Neural cell (in vitro differentiated cells): ENCODE results near the gene SHQ1.

Experiments
- EP300 ChIP-seq: fragments of 450-650 bp; conservative IDR thresholded peaks from 2 replicates; pipeline ENCODE4 v1.6.1; 2014; ENCODE audit warnings: antibody characterized with exemption, mild to moderate bottlenecking, moderate library complexity; ENCODE audit not compliant: poor library complexity, severe bottlenecking
- EZH2 ChIP-seq: fragments of 200-600, 300-800 bp; shearing (Covaris generic), sonication (generic); IDR thresholded peaks from 2 replicates; pipeline ENCODE4 v1.6.1; 2014; ENCODE audit warnings: antibody characterized with exemption, low read length, borderline replicate concordance, mild to moderate bottlenecking; ENCODE audit not compliant: insufficient read depth, poor library complexity, severe bottlenecking
- MXI1 ChIP-seq: fragments of 450-650 bp; conservative IDR thresholded peaks from 2 replicates; pipeline ENCODE4 v1.6.1; 2014; ENCODE audit warnings: antibody characterized with exemption, mild to moderate bottlenecking; ENCODE audit not compliant: poor library complexity, severe bottlenecking
- POLR2AphosphoS5 ChIP-seq: IDR thresholded peaks from 2 replicates; pipeline ENCODE4 v1.6.1; 2012
- RAD21 ChIP-seq: fragments of 450-650 bp; conservative IDR thresholded peaks from 2 replicates; pipeline ENCODE4 v1.6.1; 2014; ENCODE audit warnings: antibody characterized with exemption, mild to moderate bottlenecking, moderate library complexity
- SMC3 ChIP-seq: fragments of 450-650 bp; conservative IDR thresholded peaks from 2 replicates; pipeline ENCODE4 v1.6.1; 2014; ENCODE audit warnings: antibody characterized with exemption, mild to moderate bottlenecking, moderate library complexity; ENCODE audit not compliant: poor library complexity
- TAF1 ChIP-seq: IDR thresholded peaks from 2 replicates; pipeline ENCODE4 v1.6.1; 2012; ENCODE audit warnings: low read depth
- TF ChIP-seq, protein P1 (sequence below): fragments of 450-650 bp; IDR thresholded peaks from 2 replicates; pipeline ENCODE4 v1.5.1; 2014; ENCODE audit warnings: antibody characterized with exemption, mild to moderate bottlenecking, moderate library complexity; ENCODE audit not compliant: poor library complexity, severe bottlenecking
- TF ChIP-seq, protein P2 (sequence below): IDR thresholded peaks from 2 replicates; pipeline ENCODE4 v1.6.1; 2012; ENCODE audit warnings: borderline replicate concordance

DNA sequence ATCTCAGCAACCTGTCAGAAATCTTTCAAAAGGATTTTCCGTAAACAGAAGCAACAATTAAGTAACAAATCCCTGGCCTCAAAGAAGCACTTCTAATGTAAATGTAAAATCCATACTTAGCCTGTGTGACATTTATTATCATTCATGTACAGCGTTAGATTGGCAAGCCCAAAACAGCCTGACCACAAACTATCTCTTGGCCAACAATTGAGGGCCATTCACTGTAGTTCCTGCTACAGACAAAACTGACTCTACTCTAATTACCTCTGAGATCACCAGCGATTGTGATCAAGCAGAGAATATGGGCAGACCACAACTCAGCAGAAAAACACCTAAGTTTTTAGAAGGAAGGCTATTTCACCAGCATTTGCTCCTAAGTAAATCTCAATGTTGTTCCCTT lies 9.2 kb downstream of the SHQ1 start:
- TF ChIP-seq, protein P1, sequence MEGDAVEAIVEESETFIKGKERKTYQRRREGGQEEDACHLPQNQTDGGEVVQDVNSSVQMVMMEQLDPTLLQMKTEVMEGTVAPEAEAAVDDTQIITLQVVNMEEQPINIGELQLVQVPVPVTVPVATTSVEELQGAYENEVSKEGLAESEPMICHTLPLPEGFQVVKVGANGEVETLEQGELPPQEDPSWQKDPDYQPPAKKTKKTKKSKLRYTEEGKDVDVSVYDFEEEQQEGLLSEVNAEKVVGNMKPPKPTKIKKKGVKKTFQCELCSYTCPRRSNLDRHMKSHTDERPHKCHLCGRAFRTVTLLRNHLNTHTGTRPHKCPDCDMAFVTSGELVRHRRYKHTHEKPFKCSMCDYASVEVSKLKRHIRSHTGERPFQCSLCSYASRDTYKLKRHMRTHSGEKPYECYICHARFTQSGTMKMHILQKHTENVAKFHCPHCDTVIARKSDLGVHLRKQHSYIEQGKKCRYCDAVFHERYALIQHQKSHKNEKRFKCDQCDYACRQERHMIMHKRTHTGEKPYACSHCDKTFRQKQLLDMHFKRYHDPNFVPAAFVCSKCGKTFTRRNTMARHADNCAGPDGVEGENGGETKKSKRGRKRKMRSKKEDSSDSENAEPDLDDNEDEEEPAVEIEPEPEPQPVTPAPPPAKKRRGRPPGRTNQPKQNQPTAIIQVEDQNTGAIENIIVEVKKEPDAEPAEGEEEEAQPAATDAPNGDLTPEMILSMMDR = no peak
- TF ChIP-seq POLR2AphosphoS5 (no peak), EP300 (no peak), MXI1 (no peak), SMC3 (no peak), EZH2 (no peak), RAD21 (no peak), TAF1 (no peak)
- TF ChIP-seq, protein P2, sequence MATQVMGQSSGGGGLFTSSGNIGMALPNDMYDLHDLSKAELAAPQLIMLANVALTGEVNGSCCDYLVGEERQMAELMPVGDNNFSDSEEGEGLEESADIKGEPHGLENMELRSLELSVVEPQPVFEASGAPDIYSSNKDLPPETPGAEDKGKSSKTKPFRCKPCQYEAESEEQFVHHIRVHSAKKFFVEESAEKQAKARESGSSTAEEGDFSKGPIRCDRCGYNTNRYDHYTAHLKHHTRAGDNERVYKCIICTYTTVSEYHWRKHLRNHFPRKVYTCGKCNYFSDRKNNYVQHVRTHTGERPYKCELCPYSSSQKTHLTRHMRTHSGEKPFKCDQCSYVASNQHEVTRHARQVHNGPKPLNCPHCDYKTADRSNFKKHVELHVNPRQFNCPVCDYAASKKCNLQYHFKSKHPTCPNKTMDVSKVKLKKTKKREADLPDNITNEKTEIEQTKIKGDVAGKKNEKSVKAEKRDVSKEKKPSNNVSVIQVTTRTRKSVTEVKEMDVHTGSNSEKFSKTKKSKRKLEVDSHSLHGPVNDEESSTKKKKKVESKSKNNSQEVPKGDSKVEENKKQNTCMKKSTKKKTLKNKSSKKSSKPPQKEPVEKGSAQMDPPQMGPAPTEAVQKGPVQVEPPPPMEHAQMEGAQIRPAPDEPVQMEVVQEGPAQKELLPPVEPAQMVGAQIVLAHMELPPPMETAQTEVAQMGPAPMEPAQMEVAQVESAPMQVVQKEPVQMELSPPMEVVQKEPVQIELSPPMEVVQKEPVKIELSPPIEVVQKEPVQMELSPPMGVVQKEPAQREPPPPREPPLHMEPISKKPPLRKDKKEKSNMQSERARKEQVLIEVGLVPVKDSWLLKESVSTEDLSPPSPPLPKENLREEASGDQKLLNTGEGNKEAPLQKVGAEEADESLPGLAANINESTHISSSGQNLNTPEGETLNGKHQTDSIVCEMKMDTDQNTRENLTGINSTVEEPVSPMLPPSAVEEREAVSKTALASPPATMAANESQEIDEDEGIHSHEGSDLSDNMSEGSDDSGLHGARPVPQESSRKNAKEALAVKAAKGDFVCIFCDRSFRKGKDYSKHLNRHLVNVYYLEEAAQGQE = no peak
